Lung (tissue), 12 donors: ENCODE measurements around the gene ALG12. TPM values are rescaled to one million over a fixed set of nuclear protein-coding genes. Genes with fewer than 3 reads are reported as not detected.

Experiments used
- ATAC-seq: fragments of 200-7000 bp; cut with Tn5 transposase; one replicate; pipeline ENCODE4 v1.9.1; 2020; ENCODE audit warnings: moderate number of reproducible peaks; ENCODE audit not compliant: insufficient read depth, low FRiP score
- DNase-seq, 3 donors: peaks; one replicate each; pipeline ENCODE4 v3.0.0-alpha.2; 2013 to 2017
- H3K27ac ChIP-seq, 2 donors: one replicate each; pipeline ENCODE4 v1.5.1; 2013; ENCODE audit warnings: mild to moderate bottlenecking in 2 of 2, moderate library complexity in 2 of 2, control low read depth in 1 of 2, inconsistent platforms in 1 of 2, low read depth in 1 of 2, low read length in 1 of 2
- H3K27me3 ChIP-seq, 3 donors: one replicate each; pipeline ENCODE4 v1.5.1; 2013; ENCODE audit warnings: low read length in 2 of 3; ENCODE audit not compliant: control insufficient read depth in 3 of 3, insufficient read depth in 3 of 3
- H3K36me3 ChIP-seq, 4 donors: one replicate each; pipeline ENCODE4 v1.5.1; 2013; ENCODE audit warnings: low read length in 4 of 4, mild to moderate bottlenecking in 1 of 4, moderate library complexity in 1 of 4; ENCODE audit not compliant: control insufficient read depth in 4 of 4, insufficient read depth in 4 of 4
- H3K4me1 ChIP-seq, 5 donors: one replicate each; pipeline ENCODE4 v1.5.1; 2013; ENCODE audit warnings: low read length in 5 of 5, mild to moderate bottlenecking in 2 of 5, moderate library complexity in 1 of 5; ENCODE audit not compliant: control insufficient read depth in 5 of 5, insufficient read depth in 5 of 5
- H3K4me3 ChIP-seq: one replicate; pipeline ENCODE4 v1.5.1; 2013; ENCODE audit warnings: mild to moderate bottlenecking, control low read depth, moderate library complexity
- H3K9ac ChIP-seq, 2 donors: one replicate each; pipeline ENCODE4 v1.5.1; 2013; ENCODE audit warnings: low read length in 2 of 2, control low read depth in 1 of 2; ENCODE audit not compliant: insufficient read depth in 1 of 2
- H3K9me3 ChIP-seq, 4 donors: one replicate each; pipeline ENCODE4 v1.5.1; 2013; ENCODE audit warnings: low read length in 3 of 4, mild to moderate bottlenecking in 1 of 4, moderate library complexity in 1 of 4; ENCODE audit not compliant: control insufficient read depth in 4 of 4, insufficient read depth in 3 of 4
- CTCF ChIP-seq: IDR thresholded peaks from 2 replicates; pipeline ENCODE4 v1.5.1; 2012; ENCODE audit warnings: mild to moderate bottlenecking; ENCODE audit errors: control extremely low read depth, extremely low read depth
- WGBS, 2 donors: extraction: QIAGEN DNeasy Blood & Tissue Kit; methylation state at CpG; one replicate each; pipeline ENCODE4 v1.1.7; 2013; 5-methylcytosine and 5-hydroxymethylcytosine counted together
- polyA plus RNA-seq, 2 donors: library from polyadenylated mRNA; stranded (reverse); fragments of 200-250 nt; gene quantifications; one replicate each; pipeline ENCODE4 v1.2.1, GENCODE V29; 2013
- total RNA-seq, 2 donors: library from RNA; depleted of rRNA in 1 of 2; stranded (reverse); fragments of >200 nt in 1 of 2; gene quantifications; one replicate each; pipeline ENCODE4 v1.2.1, GENCODE V29; 2014 to 2021
- donor health status: control.
- donor health status: control.
- donor health status: Bipolar disorder and iron deficiency.
- donor health status: healthy.
- donor health status: DM: yes; HTN: yes; CAD: no.

Gene ALG12
- total and polyA plus RNA-seq, 4 donors, result 13.6 to 33.9 (median 16.6) TPM

GRCh38 chr22:49951986-49952896 lies 34.0 kb upstream of the ALG12 start:
- no peak for TF ChIP-seq CTCF
- no peaks in the 10 kb centered on the region for H3K27me3 ChIP-seq
- ATAC-seq (no peak), DNase-seq (peak; percentile 43 to 57 (median 55))
- H3K4me1 ChIP-seq, result peaks cover 0 to 43% (median 32%) of the 10 kb centered on the region in 5 donors
- H3K27ac ChIP-seq, result peak overlapping the region in 1 of 2 donors; percentile 94
- no peak overlapping the region for H3K4me3 ChIP-seq
- no peaks in the 10 kb centered on the region for H3K9me3 ChIP-seq
- H3K9ac ChIP-seq, result no peak overlapping the region
- H3K36me3 ChIP-seq, result no peaks in the 10 kb centered on the region
- 63 to 82% methylated on average over 24 of the region's 24 CpGs for WGBS, 2 donors

DNA sequence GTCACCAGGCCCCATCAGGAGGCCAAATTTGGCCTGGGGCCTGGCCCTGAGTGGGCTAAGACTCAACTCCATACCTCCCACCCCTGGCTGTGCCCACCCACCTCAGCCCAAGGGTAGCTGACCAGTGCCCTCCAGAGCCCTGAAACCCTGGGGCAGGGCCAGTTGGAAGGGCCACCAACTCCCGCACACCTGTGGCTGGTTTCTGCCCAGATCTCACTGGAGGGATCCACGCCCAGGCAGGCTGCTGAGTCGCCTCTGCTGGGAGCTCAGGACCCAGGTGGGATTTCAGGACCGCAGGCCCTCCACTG lies 33.4 kb upstream of the ALG12 start:
- Histone ChIP-seq H3K4me3 (no peak overlapping the region), H3K9ac (no peak overlapping the region), H3K9me3 (no peaks in the 10 kb centered on the region), H3K27me3 (no peaks in the 10 kb centered on the region), H3K4me1 (peaks cover 0 to 47% (median 36%) of the 10 kb centered on the region in 5 donors), H3K36me3 (no peaks in the 10 kb centered on the region), H3K27ac (peak overlapping the region in 1 of 2 donors; percentile 94)
- DNase-seq (no peak), ATAC-seq (no peak)
- 72 to 88% methylated on average over 4 of the region's 4 CpGs for WGBS, 2 donors
- no peak for TF ChIP-seq CTCF

- Histone ChIP-seq H3K4me1 (peaks cover 0 to 49% (median 34%) of the 10 kb centered on the region in 5 donors), H3K4me3 (no peak overlapping the region), H3K36me3 (no peaks in the 10 kb centered on the region), H3K9me3 (no peaks in the 10 kb centered on the region), H3K9ac (no peak overlapping the region), H3K27ac (peak overlapping the region in 1 of 2 donors; percentile 94), H3K27me3 (no peaks in the 10 kb centered on the region)
- ATAC-seq (peak; percentile 17), DNase-seq (peak; percentile 77 to 95 (median 92))
- 63 to 67% methylated on average over 27 to 28 of the region's 28 CpGs for WGBS, 2 donors
- TF ChIP-seq CTCF, result no peak
Measured at GRCh38 chr22:49951000-49951677, 32.9 kb upstream of the ALG12 start.
